ENCODE data around the gene COA7. TPM values are rescaled to one million over a fixed set of nuclear protein-coding genes. Genes with fewer than 3 reads are reported as not detected.

The COA7 gene
- total and polyA plus RNA-seq, 2 of the 8 experiments (the other 6 are each of a cell fraction or from before 2014, with no cell fraction given): 23.2 to 61.8 TPM

GRCh38 chr1:52697795-52698674, at the start of gene COA7 (continued):
- TF ChIP-seq TAF7 (optimal IDR thresholded peaks at IDR 0.05; ENCODE audit: borderline replicate concordance, low read depth, low read length): peak; percentile 55
- peak; percentile 77 for TF ChIP-seq USF2 (IDR thresholded peaks at IDR 0.05; ENCODE audit: low read length)
- no peak; the same call in 1 of the 2 replicates for TF ChIP-seq TBP (IDR thresholded peaks at IDR 0.05; ENCODE audit: low read depth, low read length)
- TF ChIP-seq SIX5 (IDR thresholded peaks at IDR 0.05; ENCODE audit: low read depth, low read length): no peak
- peak; percentile 64 for TF ChIP-seq CREB1 (IDR thresholded peaks at IDR 0.05)
- TF ChIP-seq SIRT6 (IDR thresholded peaks at IDR 0.05; ENCODE audit: low read length): no peak
- TF ChIP-seq NRF1 (IDR thresholded peaks at IDR 0.05; ENCODE audit: low read depth, low read length): no peak
- no peak for TF ChIP-seq BCL11A (IDR thresholded peaks at IDR 0.05; ENCODE audit: low read depth in 2 of 2, low read length in 2 of 2)
- TF ChIP-seq KDM5A (IDR thresholded peaks at IDR 0.05; ENCODE audit: low read length): no peak
- no peak for TF ChIP-seq CBX8 (IDR thresholded peaks at IDR 0.05; ENCODE audit: borderline replicate concordance, low read depth, low read length)
- no peak for TF ChIP-seq POU5F1 (IDR thresholded peaks at IDR 0.05; ENCODE audit: low read depth, low read length)
- TF ChIP-seq SRF (IDR thresholded peaks at IDR 0.05; ENCODE audit: low read depth, low read length): no peak
- TF ChIP-seq YY1 (IDR thresholded peaks at IDR 0.05; ENCODE audit: low read depth, low read length): peak; percentile 58; the same call in 1 of the 2 replicates
- no peak for TF ChIP-seq TCF12 (IDR thresholded peaks at IDR 0.05; ENCODE audit: low read depth, low read length)
- no peak for TF ChIP-seq SAP30 (IDR thresholded peaks at IDR 0.05; ENCODE audit: insufficient read depth, insufficient replicate concordance, low read length)
- no peak for TF ChIP-seq SP2 (IDR thresholded peaks at IDR 0.05; ENCODE audit: low read length)
- no peak for TF ChIP-seq BRCA1 (IDR thresholded peaks at IDR 0.05; ENCODE audit: low read depth, low read length)
- no peak for TF ChIP-seq JUN (IDR thresholded peaks at IDR 0.05; ENCODE audit: low read depth, low read length)
- TF ChIP-seq RNF2 (IDR thresholded peaks at IDR 0.05; ENCODE audit: borderline replicate concordance, low read depth, low read length, missing control alignments, poor library complexity, severe bottlenecking): peak; percentile 21
- TF ChIP-seq KDM4A (IDR thresholded peaks at IDR 0.05; ENCODE audit: low read depth, low read length, severe bottlenecking): peak; percentile 93
- TF ChIP-seq POLR2A (IDR thresholded peaks at IDR 0.05; ENCODE audit: control extremely low read depth in 1 of 2, low read depth in 2 of 2, low read length in 2 of 2): peak; percentile 8 to 74; a peak in 2 of 3 replicates
- TF ChIP-seq GABPA (IDR thresholded peaks at IDR 0.05; ENCODE audit: borderline replicate concordance, insufficient read depth, low read length): no peak
- TF ChIP-seq EGR1 (IDR thresholded peaks at IDR 0.05; ENCODE audit: borderline replicate concordance, low read depth, low read length): no peak
- no peak for TF ChIP-seq FOSL1 (IDR thresholded peaks at IDR 0.05; ENCODE audit: insufficient read depth, low read depth, low read length)
